IPS-NIHi7 (cell line): Measurements from ENCODE around the gene MUC5AC.

Experiments used
- DNase-seq: peaks from one replicate; pipeline ENCODE4 v3.0.0; 2012; ENCODE audit warnings: mixed read lengths; ENCODE audit errors: extremely low spot score

Gene MUC5AC

GRCh38 chr11:1196516-1197391, 39.0 kb downstream of the MUC5AC start:
- no peak for DNase-seq

GRCh38 chr11:1197431-1197885, 39.7 kb downstream of the MUC5AC start:
- no peak for DNase-seq

- DNase-seq = no peak
Measured at GRCh38 chr11:1197886-1198560, 40.3 kb downstream of the MUC5AC start.

- no peak for DNase-seq
Measured at GRCh38 chr11:1198561-1199240, 40.9 kb downstream of the MUC5AC start.

- DNase-seq = no peak
Measured at GRCh38 chr11:1199241-1199750, 41.5 kb downstream of the MUC5AC start.

GRCh38 chr11:1199751-1200610, 42.2 kb downstream of the MUC5AC start:
- DNase-seq = no peak

GRCh38 chr11:1200611-1201191, 42.9 kb downstream of the MUC5AC start:
- no peak for DNase-seq

GRCh38 chr11:1201395-1202153, 43.8 kb downstream of the MUC5AC start:
- DNase-seq = no peak

GRCh38 chr11:1202154-1202775, 44.5 kb downstream of the MUC5AC start:
- no peak for DNase-seq

- DNase-seq = peak; percentile 99
Measured at GRCh38 chr11:1202776-1203504, 45.2 kb downstream of the MUC5AC start.

- no peak for DNase-seq
Measured at GRCh38 chr11:1203505-1204271, 45.9 kb downstream of the MUC5AC start.

- DNase-seq = no peak
Measured at GRCh38 chr11:1204381-1205101, 46.8 kb downstream of the MUC5AC start.

GRCh38 chr11:1205121-1205986, 47.6 kb downstream of the MUC5AC start:
- no peak for DNase-seq

- DNase-seq = no peak
Measured at GRCh38 chr11:1205987-1206331, 48.2 kb downstream of the MUC5AC start.

- no peak for DNase-seq
Measured at GRCh38 chr11:1206391-1207271, 48.9 kb downstream of the MUC5AC start.
